ENCODE data around the gene FUOM.

DNA sequence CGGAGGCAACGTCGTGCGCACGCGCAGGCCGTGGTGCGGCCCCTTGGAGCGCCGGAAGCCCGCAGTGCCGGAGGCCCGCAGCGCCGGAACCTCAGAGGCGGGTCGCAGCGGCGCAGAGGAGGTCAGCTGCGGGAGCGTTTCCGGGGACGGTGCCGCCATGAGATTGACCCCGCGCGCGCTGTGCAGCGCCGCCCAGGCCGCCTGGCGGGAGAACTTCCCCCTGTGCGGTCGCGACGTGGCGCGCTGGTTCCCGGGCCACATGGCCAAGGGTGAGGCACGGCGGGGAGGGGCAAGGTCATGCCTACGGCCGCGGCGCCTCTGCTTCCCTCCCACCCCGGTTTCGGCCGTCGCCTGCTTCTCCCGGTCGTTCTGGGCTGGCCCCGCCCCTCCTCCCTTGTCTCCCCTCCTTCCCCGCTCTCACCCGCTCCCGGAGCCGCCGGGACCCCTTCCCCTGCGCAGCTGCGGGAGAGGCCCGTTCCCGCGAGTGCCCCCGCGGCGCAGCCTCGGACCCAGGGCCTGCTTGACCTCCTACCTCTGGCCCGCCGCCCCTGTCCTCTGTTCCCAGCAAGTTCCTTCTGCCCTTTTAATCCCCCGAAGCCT lies 36.3 kb upstream of the FUOM start, which contains the start of gene MTG1:
- peak; percentile 85 for TF ChIP-seq POLR2A (IDR thresholded peaks at IDR 0.05; ENCODE audit: low read depth, low read length)
- TF ChIP-seq CTCF (conservative IDR thresholded peaks at IDR 0.05; ENCODE audit: low read depth, low read length) = peak; percentile 17; the same call in 1 of the 2 replicates
- TF ChIP-seq CEBPB (IDR thresholded peaks at IDR 0.05; ENCODE audit: low read depth, low read length) = no peak
- peak; percentile 77; the same call in 1 of the 2 replicates for TF ChIP-seq MAZ (IDR thresholded peaks at IDR 0.05; ENCODE audit: borderline replicate concordance, low read depth, low read length)
- TF ChIP-seq MXI1 (IDR thresholded peaks at IDR 0.05; ENCODE audit: borderline replicate concordance, low read depth, low read length) = peak; percentile 90
- TF ChIP-seq RAD21 (IDR thresholded peaks at IDR 0.05; ENCODE audit: low read length) = no peak
- TF ChIP-seq USF2 (IDR thresholded peaks at IDR 0.05; ENCODE audit: low read depth, low read length) = peak; percentile 36
- no peak for TF ChIP-seq MAFK (IDR thresholded peaks at IDR 0.05; ENCODE audit: low read depth, low read length)
- no peak for TF ChIP-seq RFX5 (IDR thresholded peaks at IDR 0.05; ENCODE audit: low read depth, low read length)
- no peak for TF ChIP-seq FOS (IDR thresholded peaks at IDR 0.05; ENCODE audit: low read depth, low read length)
- TF ChIP-seq RCOR1 (IDR thresholded peaks at IDR 0.05; ENCODE audit: insufficient replicate concordance, low read length) = no peak
- no peak for TF ChIP-seq SMC3 (IDR thresholded peaks at IDR 0.05; ENCODE audit: low read depth, low read length)
